WTC11 (cell line): Measurements from ENCODE around the gene FAM228B.

ENCODE experiments used
- AFF4 ChIP-seq: sonication (generic); formaldehyde crosslinking; IDR thresholded peaks from 2 replicates; pipeline ENCODE4 v1.8.1; 2023; ENCODE audit warnings: mild to moderate bottlenecking, missing genetic modification reagents, borderline replicate concordance
- ELF4 ChIP-seq: sonication (generic); formaldehyde crosslinking; IDR thresholded peaks from 2 replicates; pipeline ENCODE4 v1.8.1; 2022; ENCODE audit warnings: low read depth, mild to moderate bottlenecking, moderate library complexity, missing genetic modification reagents
- ZBTB43 ChIP-seq: sonication (generic); formaldehyde crosslinking; IDR thresholded peaks from 2 replicates; pipeline ENCODE4 v1.8.1; 2023; ENCODE audit warnings: mild to moderate bottlenecking, missing genetic modification reagents
- TF ChIP-seq, protein P1 (sequence below): sonication (generic); formaldehyde crosslinking; IDR thresholded peaks from 2 replicates; pipeline ENCODE4 v1.8.0; 2022; ENCODE audit warnings: mild to moderate bottlenecking, missing genetic modification reagents

DNA sequence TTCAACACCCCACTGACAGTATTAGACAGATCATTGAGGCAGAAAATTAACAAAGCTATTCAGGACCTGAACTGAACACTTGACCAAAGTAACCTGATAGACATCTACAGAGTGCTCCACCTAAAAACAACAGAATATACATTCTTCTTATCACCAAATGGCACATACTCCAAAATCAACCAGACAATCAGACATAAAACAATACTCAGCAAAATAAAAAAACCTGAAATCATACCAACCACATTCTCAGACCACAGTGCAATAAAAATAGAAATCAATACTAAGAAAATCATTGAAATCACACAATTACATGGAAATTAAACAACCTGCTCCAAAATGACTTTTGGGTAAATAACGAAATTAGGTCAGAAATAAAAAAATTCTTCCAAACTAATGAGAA lies 15.9 kb upstream of the FAM228B start:
- TF ChIP-seq ELF4 (CRISPR knock-in tag) (no peak), AFF4 (no peak), ZBTB43 (CRISPR knock-in tag) (no peak)
- TF ChIP-seq, protein P1, sequence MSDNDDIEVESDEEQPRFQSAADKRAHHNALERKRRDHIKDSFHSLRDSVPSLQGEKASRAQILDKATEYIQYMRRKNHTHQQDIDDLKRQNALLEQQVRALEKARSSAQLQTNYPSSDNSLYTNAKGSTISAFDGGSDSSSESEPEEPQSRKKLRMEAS (CRISPR knock-in tag) = no peak
